ENCODE data around the gene MS4A5.
A peak's percentile ranks its signal among the peaks of the same experiment; 100 is the strongest.

The MS4A5 gene

DNA sequence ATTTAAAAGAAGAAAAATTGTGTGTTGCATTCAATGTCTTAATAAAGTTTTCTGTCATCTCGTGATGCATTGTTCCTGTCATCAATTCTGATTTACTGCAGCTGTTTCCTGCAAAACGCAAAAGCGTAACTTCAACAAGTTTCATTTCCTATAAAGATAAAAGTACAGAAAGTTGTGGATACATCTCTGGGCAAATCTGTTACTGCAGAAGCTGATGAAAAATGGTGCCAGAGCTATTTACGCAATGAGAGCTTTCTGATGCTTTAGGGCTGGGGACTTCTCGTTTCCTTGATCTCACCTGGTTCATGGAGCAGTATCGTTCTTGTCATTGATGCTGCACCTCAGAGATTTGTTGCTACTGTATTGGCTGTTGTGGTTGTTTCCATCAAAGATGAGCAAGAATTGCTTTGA lies 47.7 kb downstream of the MS4A5 start:
- peak overlapping the region; percentile 7; the same call in 1 of the 2 replicates for H3K4me3 ChIP-seq (ENCODE audit: low read length)
- no peaks in the 10 kb centered on the region for H3K79me2 ChIP-seq (ENCODE audit: low read length)
- H2AFZ ChIP-seq (ENCODE audit: low read length): no peak overlapping the region
- no peaks in the 10 kb centered on the region for H3K9me2 ChIP-seq (replicated peaks; ENCODE audit: insufficient read depth, low read length)
- H3F3A ChIP-seq (ENCODE audit: insufficient read depth, low read length): peaks cover 10% of the 10 kb centered on the region
- TF ChIP-seq EZH2phosphoT487 (IDR thresholded peaks at IDR 0.05; ENCODE audit: low read length) (no peak), EZH2 (optimal IDR thresholded peaks at IDR 0.05; ENCODE audit: low read depth, low read length) (no peak)
- TF ChIP-seq, protein P1, sequence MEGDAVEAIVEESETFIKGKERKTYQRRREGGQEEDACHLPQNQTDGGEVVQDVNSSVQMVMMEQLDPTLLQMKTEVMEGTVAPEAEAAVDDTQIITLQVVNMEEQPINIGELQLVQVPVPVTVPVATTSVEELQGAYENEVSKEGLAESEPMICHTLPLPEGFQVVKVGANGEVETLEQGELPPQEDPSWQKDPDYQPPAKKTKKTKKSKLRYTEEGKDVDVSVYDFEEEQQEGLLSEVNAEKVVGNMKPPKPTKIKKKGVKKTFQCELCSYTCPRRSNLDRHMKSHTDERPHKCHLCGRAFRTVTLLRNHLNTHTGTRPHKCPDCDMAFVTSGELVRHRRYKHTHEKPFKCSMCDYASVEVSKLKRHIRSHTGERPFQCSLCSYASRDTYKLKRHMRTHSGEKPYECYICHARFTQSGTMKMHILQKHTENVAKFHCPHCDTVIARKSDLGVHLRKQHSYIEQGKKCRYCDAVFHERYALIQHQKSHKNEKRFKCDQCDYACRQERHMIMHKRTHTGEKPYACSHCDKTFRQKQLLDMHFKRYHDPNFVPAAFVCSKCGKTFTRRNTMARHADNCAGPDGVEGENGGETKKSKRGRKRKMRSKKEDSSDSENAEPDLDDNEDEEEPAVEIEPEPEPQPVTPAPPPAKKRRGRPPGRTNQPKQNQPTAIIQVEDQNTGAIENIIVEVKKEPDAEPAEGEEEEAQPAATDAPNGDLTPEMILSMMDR (IDR thresholded peaks at IDR 0.05; ENCODE audit: low read length): no peak
- no peaks in the 10 kb centered on the region for H3K9me3 ChIP-seq (replicated peaks; ENCODE audit: insufficient read depth, low read length)
- H3K36me3 ChIP-seq (replicated peaks; ENCODE audit: insufficient read depth, low read length): no peaks in the 10 kb centered on the region
- H3K27ac ChIP-seq (ENCODE audit: low read length): peak overlapping the region; percentile 69
- peak; percentile 69 for DNase-seq
- peak overlapping the region; percentile 40 for H3K4me2 ChIP-seq (ENCODE audit: low read depth, low read length)
- H4K20me1 ChIP-seq (ENCODE audit: insufficient read depth, low read length): no peaks in the 10 kb centered on the region
- no peaks in the 10 kb centered on the region for H3K27me3 ChIP-seq (replicated peaks; ENCODE audit: insufficient read depth, low read length)
- no peak overlapping the region for H3K9ac ChIP-seq (ENCODE audit: low read length)
- peaks cover 23% of the 10 kb centered on the region for H3K4me1 ChIP-seq (ENCODE audit: low read length)

DNA sequence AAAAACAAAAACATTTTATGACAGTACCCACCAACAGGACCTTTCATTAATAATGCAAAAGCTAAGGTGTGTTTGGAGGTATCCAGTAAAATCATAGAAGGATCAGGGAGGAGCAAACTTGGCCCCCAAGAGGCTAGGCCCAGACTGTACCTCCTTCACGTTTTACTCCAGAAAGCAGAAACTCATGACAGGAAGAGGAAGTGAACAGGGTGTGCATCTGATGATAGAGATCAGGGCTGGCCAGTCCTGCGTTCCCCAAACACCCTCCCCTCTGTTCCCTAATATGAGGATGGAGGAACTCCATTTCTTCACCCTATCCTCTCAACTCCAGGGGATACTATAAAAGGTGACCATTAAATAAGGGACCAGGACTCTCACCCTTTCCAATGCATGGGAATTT lies 53.0 kb downstream of the MS4A5 start:
- Histone ChIP-seq H3K4me1 (ENCODE audit: low read length) (peaks cover 29% of the 10 kb centered on the region), H3K79me2 (ENCODE audit: low read length) (no peaks in the 10 kb centered on the region), H3K4me3 (ENCODE audit: low read length) (no peak overlapping the region), H3K9me2 (replicated peaks; ENCODE audit: insufficient read depth, low read length) (no peaks in the 10 kb centered on the region), H3F3A (ENCODE audit: insufficient read depth, low read length) (peaks cover 7% of the 10 kb centered on the region), H2AFZ (ENCODE audit: low read length) (peak overlapping the region; percentile 57), H3K36me3 (replicated peaks; ENCODE audit: insufficient read depth, low read length) (no peaks in the 10 kb centered on the region), H3K27me3 (replicated peaks; ENCODE audit: insufficient read depth, low read length) (no peaks in the 10 kb centered on the region), H4K20me1 (ENCODE audit: insufficient read depth, low read length) (no peaks in the 10 kb centered on the region), H3K9me3 (replicated peaks; ENCODE audit: insufficient read depth, low read length) (no peaks in the 10 kb centered on the region), H3K9ac (ENCODE audit: low read length) (no peak overlapping the region), H3K4me2 (ENCODE audit: low read depth, low read length) (no peak overlapping the region), H3K27ac (ENCODE audit: low read length) (no peak overlapping the region)
- TF ChIP-seq EZH2 (optimal IDR thresholded peaks at IDR 0.05; ENCODE audit: low read depth, low read length): no peak
- TF ChIP-seq, protein P1 (IDR thresholded peaks at IDR 0.05; ENCODE audit: low read length): no peak
- TF ChIP-seq EZH2phosphoT487 (IDR thresholded peaks at IDR 0.05; ENCODE audit: low read length): no peak
- no peak for DNase-seq

- Histone ChIP-seq H3K4me1 (ENCODE audit: low read length) (peaks cover 16% of the 10 kb centered on the region; the same call in 1 of the 2 replicates), H3K9ac (ENCODE audit: low read length) (no peak overlapping the region), H3K4me3 (ENCODE audit: low read length) (no peak overlapping the region), H3K27ac (ENCODE audit: low read length) (no peak overlapping the region), H3K27me3 (replicated peaks; ENCODE audit: insufficient read depth, low read length) (no peaks in the 10 kb centered on the region), H3K36me3 (replicated peaks; ENCODE audit: insufficient read depth, low read length) (no peaks in the 10 kb centered on the region), H4K20me1 (ENCODE audit: insufficient read depth, low read length) (no peaks in the 10 kb centered on the region), H3K4me2 (ENCODE audit: low read depth, low read length) (no peak overlapping the region), H3F3A (ENCODE audit: insufficient read depth, low read length) (no peaks in the 10 kb centered on the region), H3K9me2 (replicated peaks; ENCODE audit: insufficient read depth, low read length) (no peaks in the 10 kb centered on the region), H3K9me3 (replicated peaks; ENCODE audit: insufficient read depth, low read length) (no peaks in the 10 kb centered on the region), H3K79me2 (ENCODE audit: low read length) (no peaks in the 10 kb centered on the region), H2AFZ (ENCODE audit: low read length) (0 out of 2 replicates have a peak overlapping the region, but pooled peaks have one; percentile 4)
- TF ChIP-seq, protein P1 (IDR thresholded peaks at IDR 0.05; ENCODE audit: low read length): peak; percentile 97
- no peak for TF ChIP-seq EZH2 (optimal IDR thresholded peaks at IDR 0.05; ENCODE audit: low read depth, low read length)
- peak; percentile 90 for DNase-seq
Observed at GRCh38 chr11:60485987-60486386, 56.6 kb downstream of the MS4A5 start.

Measured in MM.1S (cell line).